NCI-H748 (cell line): ENCODE measurements around the gene MACROD2.

Source experiments
- DNase-seq: peaks from one replicate; lab custom pipeline; 2025; ENCODE audit not compliant: unreplicated experiment; lab: John Stamatoyannopoulos, UW

Gene MACROD2

GRCh38 chr20:14729390-14729789, 734.1 kb downstream of the MACROD2 start:
- peak; percentile 32 for DNase-seq

GRCh38 chr20:14732343-14732742, 737.0 kb downstream of the MACROD2 start:
- no peak for DNase-seq

- DNase-seq: no peak
Measured at GRCh38 chr20:14732996-14733395, 737.7 kb downstream of the MACROD2 start.

- no peak for DNase-seq
Measured at GRCh38 chr20:14740380-14740779, 745.1 kb downstream of the MACROD2 start.

GRCh38 chr20:14741616-14742015, 746.3 kb downstream of the MACROD2 start:
- DNase-seq: no peak

DNA sequence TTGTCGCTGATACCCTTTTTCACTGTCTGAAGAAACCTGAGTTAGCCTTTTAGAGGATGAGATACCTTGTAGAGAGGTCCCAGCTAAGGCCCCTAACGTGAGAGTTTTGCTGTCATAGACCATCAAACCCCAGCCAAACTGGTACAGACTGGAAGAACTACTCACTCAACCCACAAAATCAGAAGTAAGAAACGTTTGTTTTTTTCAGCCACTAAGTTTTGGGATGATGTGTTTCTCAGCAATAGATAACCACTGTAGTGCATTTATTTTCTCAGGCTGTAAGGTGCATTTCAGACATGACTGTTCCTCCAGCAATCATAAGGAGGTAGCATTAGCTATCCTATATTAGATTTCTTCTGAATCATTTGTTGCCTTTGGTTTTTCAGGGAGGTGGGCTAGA, 749.4 kb downstream of the MACROD2 start:
- DNase-seq: no peak

DNA sequence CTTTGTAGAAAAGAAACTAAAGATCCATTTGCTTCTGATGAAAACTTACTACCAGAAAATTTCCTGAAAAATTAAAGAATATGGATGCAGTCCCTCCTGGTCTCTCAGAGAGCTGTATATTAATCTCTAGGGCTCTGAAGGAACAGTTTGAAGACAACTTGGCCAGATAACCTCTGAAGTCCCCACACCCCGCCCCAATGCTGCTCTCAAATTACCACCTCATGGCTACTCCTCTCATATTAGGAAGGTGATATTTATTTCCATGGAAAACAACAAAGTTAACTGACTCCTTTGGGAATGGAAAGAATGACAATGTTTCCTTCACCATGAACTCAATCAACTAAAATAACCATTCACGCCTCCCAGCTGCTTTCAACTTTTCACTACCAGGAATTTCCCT, 750.5 kb downstream of the MACROD2 start:
- DNase-seq: no peak

GRCh38 chr20:14751191-14751590, 755.9 kb downstream of the MACROD2 start:
- no peak for DNase-seq

- DNase-seq: no peak
Measured at GRCh38 chr20:14757728-14758127, 762.4 kb downstream of the MACROD2 start.

DNA sequence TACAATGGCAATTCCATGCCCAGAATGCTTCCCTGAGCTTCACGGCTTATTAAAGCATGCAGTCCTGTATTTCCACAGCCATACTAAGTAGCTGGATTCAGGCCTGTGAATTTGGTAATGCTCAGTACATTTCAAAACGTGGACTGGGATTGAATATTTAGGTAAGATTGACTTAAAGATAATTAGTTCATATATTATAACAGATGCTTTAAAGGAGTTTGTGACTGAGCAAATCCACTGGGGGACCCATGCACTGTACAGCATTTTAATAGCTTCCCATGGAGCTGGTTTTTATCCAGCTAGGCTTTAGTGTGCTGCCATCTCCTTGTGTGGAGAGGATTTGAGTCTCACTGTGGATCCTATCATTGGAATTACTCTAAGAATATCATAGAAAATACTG, 763.0 kb downstream of the MACROD2 start:
- no peak for DNase-seq

GRCh38 chr20:14759979-14760378, 764.7 kb downstream of the MACROD2 start:
- DNase-seq: no peak

DNA sequence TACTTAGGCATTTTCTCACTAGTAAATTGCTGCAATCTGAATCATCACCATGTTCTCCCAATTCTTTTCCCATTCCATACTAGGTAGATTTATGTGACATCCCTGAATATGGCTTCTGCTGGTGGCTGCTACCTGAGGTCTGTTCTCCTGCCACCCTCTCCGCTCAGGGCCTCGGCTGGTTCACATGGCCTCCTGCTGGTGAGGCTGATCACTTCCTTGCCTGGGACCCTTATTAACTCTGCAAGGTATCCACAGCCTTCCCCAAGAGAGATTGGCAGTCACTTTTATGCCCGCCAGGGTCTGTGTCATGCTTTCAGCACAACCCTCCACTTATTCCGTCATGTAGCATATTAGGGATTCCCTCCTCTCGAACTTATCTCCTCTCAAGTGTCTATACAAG, 766.6 kb downstream of the MACROD2 start:
- DNase-seq: no peak

DNA sequence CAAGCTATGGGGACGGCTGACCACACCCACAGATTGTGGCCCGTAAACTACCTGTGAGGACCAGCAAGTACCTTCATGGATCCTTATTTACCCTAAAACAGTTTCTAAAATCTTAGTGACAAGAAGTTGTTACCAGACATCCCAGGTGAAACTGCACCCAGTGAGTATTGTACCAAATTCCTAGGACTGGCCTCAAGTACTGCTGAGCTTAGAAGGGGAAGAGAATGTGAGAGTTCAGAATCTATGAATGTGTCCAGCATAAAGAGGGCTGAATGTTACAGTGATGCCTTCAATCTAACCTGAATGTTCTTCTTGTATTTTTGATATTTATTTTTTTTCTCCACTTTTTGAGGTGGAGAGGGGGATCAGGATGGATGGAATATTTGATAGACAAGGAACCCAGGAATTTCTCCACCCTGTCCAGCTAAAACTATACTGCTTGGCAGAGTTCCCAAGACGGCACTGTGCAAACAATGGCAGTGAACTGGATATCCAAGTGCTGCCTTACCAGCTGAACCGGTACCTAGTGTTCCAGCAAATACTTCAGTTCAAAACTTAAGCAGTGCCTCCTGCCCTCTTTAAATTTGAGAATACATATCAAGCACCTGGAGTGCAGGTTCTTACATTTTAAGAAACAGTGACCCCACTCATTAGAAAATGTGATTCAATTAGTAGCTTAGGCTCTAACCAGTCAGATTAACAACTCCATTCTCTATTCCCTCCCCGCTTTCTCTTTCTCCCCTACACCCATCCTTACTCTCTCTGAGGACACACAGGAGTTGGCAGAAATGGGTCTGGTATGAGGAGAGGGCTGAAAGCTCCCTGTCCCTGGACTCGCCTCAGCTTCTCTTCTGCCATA, 769.4 kb downstream of the MACROD2 start:
- no peak for DNase-seq

GRCh38 chr20:14765370-14765701, 770.0 kb downstream of the MACROD2 start:
- DNase-seq: no peak

DNA sequence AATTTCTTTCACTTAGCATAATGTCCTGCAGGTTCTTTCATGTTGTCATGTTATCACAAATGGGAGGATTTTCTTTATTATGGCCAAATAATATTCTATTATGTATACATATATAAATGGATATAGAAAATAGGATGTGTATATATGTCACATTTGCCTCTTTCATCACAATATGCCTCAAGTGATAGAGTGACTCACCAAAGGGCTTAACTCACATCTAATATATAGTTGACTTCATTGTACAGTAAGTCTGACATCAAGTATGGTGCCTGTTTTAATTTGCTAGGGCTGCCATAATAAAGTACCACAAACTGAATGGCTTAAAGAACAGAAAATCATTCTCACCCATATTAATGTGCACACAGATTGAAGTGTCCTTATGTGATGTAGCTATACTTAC, 778.2 kb downstream of the MACROD2 start:
- no peak for DNase-seq

DNA sequence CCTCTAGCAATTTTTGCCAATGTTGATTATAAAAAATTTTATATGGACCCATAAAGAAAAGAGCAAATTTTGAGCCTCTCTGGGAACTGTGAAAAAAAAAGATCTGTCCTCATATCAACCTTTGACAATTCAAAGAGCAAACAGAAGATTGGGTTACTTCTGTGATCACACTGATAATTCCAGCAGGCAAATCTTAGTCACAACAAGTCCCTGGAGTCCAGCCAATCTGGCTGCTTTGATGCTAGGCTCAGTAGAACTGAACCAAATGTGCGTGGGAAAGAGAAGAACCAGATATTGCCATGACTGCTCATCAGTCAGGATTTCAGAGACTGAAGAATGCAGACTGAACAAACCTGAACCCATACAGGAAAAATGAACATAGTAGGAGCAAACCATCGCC, 780.5 kb downstream of the MACROD2 start:
- DNase-seq: no peak

GRCh38 chr20:14777591-14777990, 782.3 kb downstream of the MACROD2 start:
- no peak for DNase-seq

- DNase-seq: no peak
Measured at GRCh38 chr20:14778096-14778495, 782.8 kb downstream of the MACROD2 start.

- DNase-seq: no peak
Measured at GRCh38 chr20:14778875-14779274, 783.6 kb downstream of the MACROD2 start.

- DNase-seq: no peak
Measured at GRCh38 chr20:14780508-14780907, 785.2 kb downstream of the MACROD2 start.

DNA sequence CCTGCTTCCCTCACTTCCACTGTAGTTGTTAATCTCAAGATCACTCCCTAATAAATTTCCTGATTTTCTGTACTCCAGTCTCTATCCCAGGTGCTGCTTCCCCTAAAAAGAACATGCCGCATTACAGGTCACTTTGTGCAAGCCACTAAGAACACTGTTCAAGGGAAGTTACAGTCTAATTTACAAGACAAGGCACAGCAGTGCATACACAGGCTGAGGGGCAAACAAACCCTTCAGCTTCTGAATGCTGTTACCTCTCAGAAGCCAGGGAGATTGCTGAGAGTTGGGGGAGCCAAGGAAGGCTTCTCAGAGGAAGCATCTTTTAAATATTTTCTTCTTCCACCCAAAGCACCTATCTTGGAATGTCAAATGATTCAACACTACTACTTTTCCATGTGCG, 787.4 kb downstream of the MACROD2 start:
- no peak for DNase-seq

DNA sequence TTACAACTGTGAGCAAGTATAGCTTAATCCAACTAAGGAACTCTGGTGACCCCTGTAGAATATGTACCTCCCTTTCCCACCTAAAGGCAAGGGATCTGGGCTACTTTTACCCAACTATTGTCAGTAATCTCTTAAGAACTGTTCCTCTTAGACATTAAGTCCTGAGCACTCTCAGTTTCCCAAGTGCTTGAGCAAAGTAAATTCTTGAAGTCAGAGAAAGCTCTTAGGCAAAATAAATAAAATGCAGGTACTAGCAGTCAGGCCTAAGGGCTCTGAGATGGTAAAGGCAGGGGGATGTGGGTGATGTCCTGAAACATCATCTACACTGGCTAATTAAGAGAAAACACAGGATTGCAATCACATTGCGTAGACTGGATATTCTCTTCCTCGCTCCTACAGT, 788.5 kb downstream of the MACROD2 start:
- DNase-seq: no peak

DNA sequence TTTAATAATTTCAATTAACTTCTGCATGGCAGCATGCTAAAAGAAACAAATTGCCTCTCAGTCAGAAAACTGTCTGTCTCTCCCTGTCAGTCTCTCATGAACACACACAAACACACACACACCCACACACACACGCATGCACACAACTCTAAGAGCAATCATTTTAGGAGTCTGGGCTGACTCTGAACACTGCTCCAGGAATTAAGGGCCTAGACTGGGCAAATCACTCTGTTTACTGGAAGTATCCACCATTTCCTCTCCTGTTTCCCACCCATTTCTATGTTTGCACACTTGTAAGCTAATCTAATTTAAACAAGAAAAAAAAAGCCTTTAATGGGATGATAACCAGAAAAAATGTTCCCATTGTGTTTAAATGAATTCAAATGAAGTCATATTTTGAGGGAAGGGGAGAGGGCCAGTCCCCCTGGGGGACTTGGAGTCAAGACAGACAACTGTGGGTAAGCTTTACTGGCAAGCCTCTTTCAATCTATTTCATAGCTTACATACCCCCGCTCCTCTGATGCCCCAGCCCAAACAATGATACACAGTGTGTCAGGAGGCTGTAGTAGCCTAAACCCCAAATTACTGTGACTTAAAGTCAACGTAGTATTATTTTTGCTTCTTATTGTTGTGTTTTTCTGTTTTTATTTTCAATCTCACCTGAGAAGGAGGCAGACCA, 789.9 kb downstream of the MACROD2 start:
- DNase-seq: peak; percentile 42
